ENCODE measurements around the gene C16orf96.

The C16orf96 gene

DNA sequence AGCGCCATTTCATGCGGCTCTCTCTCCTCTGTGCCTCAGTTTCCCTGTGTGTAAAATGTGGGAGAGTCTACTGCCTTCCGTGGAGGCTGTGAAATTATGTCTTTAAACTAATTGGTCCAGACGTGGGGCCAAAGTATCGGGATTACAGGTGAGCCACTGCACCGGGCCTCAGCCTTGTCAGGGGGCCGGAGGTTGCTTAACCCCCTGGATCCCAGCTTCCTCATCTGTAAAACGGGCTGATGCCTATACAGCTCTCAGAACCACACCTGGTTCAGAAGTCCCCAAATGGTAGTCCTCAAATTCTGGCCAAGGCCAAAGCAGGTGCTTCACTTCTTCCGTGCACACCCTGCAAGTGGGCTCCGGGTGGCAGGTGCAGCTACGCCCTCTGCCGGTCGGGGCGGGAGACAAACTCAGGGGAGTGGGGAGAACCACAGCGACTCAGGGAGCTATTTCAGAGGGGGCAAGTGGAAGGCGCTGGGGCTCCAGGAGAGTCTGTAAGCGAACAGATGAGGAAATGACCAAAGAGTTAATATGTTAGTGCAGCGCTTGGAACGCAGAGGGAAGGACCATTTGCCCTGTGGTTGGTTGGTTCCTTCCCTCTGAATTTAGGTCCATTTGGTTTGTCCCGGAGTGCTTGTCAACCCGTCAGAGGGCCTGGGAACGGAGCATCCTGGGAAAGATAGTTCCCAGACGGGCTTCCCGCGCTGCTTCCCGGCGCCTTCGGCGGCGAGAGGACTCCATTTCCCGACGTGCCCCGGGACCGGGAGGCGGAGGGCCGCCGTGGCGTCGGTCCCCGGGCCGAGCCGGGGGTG, 68.1 kb downstream of the C16orf96 start, which contains the start of gene MGRN1:
MGRN1 (plus strand) TSS at position 812 of the 812 bp plus-strand sequence. CDS start 135 bp downstream, outside the sequence.
- FAIRE-seq, result peak; percentile 64

DNA sequence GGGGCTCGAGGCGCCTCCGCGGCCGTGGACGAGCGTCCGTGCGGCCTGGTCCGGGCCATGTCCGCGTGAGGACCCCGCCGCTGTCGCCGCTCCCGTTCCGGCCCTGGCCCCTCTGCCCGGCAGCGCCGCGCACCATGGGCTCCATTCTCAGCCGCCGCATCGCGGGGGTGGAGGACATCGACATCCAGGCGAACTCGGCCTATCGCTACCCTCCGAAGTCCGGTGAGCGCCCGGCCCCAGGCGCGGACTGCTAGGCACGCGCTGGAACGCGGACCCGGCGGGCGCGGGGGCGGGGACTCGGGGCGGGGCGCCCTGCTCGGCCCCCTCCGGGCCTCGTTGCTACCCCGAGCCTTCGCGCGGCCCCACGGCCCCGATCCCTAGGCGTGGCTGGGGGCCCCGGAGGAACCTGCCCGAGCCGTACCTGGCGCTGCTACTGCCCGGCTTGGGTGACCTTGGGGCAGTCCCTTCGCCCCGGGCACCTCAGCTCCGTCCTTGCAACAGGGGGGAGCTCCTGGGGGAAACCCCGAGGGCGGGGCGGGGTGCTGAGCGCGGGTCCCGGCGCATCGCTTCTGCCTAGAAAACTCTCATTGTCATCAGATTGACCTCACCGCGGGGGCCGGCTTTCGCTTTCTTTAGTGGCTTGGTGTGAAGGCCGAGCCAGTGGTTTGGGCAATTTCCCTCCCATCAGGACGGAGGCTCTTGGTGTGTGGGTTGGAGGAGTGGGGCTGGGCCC, 68.9 kb downstream of the C16orf96 start:
- FAIRE-seq, result no peak

DNA sequence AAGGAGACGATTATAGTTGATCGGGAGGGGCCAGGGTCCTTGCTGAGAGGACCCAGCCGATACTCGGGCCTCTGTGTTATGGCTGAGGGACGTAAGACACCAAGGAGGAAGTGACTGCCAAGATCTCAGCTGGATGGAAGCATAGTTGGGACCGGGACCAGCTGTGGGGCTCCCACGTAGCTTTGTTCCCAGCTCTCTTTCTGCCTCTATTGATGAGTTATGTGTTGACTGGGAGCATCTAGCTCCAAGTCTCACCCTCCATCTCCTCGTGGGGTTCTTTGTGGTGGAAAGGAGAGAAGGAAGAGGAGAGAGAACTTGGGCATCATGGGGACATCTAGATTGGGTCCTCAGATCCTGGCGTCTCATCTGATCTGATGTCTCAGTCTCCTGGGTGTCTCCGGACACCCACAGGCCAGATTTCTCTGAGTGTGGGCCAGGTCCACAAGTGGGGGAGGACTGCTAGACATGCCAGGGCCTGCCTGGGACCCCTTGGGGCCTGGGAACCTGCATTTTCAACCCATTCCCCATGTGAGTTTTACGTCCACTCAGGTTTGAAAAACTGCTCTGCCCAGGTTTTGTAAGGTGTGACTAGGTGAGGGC, 69.5 kb downstream of the C16orf96 start:
- FAIRE-seq, result no peak

DNA sequence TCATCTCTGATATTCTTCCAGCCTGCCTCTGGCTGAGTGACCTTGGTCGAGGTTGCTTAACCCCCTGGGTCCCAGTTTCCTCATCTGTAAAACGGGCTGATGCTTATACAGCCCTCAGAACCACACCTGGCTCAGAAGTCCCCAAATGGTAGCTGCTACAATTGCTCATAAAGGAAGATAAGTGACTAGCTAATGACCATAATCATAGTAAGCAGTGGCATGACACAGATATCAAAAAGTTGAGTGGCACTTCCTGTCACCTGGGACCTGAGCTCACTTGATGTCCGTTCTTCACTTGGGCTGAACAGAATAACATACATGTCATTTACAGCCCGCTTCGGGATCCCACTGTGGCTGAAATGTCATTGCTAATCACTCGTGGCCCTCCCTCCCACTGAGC, 70.3 kb downstream of the C16orf96 start:
- FAIRE-seq, result no peak

DNA sequence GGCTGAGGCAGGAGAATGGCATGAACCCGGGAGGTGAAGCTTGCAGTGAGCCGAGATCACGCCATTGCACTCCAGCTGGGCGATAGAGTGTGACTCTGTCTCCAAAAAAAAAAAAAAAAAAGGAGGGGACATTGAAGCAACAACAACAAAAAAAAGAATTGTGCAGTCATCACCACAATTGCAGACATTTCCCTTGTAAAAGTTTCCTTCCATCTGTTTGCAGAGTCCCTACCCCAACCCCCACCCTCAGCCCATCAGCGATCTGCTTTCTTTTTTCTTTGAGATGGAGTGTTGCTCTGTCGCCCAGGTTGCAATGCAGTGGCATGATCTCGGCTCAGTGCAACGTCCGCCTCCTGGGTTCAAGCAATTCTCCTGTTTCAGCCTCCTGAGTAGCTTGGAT, 72.1 kb downstream of the C16orf96 start:
- FAIRE-seq, result no peak

DNA sequence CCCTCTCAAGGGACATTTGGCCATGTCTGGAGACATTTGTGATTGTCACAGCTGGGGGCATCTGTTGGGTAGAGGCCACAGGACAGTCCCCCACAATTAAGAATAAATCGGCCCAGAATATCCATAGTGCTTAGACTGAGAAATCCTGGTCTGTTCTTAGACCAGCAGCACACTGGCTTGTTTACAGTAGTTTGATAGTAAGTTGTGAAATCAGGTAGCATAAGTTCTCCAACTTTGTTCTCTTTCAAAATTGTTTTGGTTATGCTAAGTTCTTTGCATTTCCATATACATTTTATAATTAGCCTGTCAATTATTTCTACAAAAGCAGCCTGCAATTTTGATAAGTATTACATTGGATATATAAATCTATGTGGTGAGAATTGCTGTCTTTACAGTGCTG, 75.3 kb downstream of the C16orf96 start:
- no peak for FAIRE-seq

DNA sequence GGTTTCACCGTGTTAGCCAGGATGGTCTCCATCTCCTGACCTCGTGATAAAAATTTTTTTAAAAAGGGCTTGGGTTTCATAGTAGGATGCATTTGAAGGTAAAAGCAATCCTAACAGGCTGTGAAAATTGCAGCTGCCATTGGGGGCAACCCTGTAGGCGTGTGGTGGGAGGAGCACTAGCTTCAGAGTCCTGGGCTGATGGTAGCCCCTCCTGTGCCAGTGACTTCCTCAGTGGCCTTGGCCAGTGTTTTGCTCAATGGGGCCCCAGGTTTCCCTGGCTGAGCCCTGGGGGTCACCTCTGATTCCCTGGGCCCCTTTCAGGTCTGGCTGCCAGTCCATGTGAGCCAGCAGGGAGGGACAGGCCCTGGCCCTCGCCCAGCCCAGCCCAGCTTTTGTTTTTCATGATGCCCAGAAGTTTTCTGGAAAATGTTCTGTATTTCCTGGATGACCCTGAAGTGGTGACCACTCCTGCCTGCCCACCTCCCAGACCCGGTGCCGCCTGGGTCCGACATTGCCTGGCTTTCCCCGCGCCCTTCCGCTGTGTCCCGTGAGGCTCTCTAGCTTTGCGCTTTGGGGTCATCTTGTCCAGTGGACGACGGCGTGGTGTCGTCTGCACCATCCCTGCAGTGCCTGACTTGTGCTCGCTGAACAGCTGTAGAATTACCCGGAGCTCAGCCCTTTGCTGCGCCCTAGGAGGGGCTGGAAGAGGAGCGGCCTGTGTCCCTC, 77.9 kb downstream of the C16orf96 start:
- FAIRE-seq, result no peak

DNA sequence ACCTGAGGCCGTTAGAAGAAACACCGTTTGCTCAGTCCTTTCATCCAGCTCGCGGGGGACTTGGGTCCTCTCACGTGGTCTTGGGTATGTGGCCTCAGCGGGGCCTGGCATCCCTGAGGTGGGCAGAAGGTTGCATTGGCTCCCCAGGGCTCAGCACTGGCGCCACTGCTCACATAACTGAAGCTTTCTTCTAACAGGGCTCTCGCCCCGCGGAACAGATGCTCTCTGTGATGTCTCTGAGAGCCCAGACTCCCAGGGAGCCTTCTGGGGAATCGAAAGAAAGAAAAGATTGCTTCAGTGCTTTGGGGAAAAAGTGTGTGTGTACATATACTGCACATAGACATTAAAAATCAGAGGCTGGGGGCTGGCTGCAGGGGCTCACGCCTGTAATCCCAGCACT, 78.6 kb downstream of the C16orf96 start:
- no peak for FAIRE-seq

DNA sequence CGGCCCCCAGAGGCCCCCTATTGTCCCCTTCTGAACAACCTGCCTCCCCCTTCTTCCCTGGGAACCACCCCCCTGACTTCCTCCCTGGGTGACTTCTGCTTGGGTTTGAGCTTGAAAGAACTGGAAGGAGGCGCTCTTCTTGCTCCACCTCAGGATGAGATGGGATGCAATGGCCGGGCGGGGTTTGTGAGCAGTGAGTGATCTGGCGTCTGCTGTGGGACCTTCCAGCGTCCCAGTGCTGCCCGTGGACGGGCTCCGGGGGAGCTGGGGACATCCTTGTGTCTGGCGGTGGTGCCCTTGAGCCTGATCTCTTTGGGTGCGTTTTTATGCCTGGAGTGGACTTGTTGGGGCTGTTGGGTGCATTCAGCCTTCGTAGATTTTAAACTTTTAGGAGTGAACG, 80.1 kb downstream of the C16orf96 start:
- no peak for FAIRE-seq

DNA sequence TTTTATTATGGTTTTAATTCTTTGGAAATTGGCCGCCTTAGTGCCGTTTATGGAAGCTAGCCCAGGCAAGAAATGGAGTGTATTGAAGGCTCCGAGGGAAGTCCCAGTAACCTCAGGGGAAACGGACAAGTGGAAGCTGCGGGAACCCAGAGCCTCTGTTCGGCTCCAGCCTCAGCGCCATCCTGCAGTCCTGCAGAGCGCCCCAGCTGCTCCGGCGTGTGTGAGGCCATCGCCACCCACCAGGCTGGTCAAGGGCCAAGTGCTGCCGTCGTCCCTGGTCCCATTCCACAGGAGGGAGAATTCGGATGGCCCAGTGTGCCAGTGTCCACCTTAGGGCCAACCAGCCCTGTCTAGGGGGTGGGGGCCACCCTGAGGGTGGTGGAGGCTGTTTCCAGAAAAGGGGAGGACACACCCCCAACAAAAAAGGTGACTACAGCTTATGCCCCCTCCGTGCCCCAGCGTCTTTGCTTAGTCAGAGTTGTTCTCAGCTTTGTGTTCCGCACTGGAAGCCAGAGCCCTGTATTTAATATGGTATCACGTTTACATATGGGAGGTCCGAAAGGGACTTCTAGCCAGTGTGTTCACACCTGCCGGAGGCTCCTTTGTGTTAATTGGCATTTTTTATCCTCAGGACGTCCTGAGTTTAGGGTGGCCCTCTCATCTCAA, 81.5 kb downstream of the C16orf96 start:
- FAIRE-seq, result no peak

DNA sequence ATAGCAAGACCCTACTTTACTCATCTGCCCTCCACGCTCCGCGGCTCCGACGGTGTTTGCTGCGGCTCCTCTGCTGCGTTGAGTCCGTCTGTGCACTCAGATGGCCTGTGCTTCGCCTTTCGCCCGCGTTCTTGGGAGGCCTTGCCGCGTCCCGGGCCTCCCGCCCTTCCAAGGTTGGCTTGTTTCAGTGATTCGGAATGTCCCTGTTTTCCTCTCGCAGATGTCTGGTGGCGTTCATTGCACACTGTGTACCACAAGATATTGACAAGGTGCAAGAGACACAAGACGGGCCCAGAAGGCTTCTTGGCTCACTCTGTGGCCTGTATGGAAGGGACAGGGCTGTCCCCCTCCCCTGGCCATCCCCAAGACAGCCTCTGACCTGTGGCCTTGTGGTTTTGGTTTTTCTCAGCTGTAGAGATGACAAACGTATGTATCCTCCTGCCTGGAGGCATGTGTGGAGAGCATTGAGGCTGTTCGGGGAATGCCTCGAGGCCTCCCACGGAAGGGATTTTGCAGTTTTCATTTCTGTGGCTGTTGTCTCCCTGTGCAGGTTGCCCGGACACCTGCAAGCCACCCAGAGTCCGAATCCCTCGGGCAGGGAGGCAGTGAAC, 83.9 kb downstream of the C16orf96 start:
- FAIRE-seq, result no peak

DNA sequence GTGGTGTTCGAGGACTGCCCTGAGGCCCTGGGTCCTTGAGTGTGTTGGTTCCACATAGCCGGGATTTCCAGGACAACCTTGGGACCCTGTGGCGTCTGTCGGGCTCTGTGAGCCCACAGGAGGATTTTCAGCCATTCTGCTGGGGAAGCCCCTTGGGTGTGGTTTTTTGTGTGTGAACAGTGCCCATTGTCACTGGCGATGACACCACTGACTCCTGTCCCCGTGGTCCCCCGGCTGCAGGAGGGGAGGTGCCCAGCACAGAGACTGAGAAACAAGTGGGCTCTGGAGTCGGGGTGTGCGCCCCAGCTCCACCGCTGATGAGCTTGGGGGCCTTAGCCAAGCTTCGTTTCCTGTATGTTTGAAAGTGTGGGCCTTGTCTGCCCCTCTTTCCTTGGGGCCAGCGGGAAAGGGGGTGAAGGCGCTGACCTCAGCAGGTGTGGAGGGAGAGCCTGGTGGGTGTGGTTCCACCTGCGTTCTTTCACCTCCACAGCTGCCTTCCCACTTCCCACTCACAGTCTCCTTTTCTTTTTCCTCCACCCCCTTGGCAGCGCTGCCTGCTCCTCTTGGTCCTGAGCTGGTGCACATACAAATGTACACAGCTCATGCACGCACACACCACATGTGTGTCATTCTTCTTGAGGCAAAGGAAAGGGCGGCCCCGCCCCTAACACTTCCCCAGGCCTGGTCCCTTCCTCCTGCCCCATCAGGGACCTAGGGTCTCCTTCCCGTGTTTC, 84.6 kb downstream of the C16orf96 start:
- FAIRE-seq, result no peak

DNA sequence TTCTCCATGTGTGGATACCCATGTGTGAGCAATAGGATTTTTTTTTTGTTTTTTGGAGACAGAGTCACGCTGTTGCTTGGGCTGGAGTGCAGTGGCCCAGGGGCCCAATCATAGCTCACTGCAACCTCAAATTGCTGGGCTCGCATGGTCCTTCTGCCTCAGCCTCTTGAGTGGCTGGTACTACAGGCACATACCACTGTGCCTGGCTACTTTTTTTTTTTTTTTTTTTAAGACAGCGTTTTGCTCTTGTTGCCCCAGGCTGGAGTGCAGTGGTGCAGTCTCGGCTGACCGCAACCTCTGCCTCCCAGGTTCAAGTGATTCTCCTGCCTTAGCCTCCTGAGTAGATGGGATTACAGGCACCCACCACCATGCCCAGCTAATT, 85.2 kb downstream of the C16orf96 start:
- FAIRE-seq, result no peak

DNA sequence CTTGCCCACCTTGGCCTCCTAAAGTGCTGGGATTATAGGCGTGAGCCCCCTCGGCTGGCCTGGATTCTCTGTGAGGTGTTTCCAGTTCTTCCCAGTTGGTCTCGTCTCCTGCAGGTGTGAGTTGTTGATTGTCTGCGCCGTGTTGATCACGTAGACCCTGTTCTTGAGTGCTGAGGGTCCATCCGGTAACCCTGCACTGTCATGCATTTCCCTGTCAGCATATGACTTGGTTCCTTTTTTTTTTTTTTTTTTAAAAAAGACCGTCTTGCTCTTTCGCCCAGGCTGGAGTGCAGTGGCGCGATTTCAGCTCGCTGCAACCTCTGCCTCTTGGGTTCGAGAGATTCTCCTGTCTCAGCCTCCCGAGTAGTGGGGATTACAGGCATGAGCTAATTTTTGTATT, 85.8 kb downstream of the C16orf96 start:
- no peak for FAIRE-seq

DNA sequence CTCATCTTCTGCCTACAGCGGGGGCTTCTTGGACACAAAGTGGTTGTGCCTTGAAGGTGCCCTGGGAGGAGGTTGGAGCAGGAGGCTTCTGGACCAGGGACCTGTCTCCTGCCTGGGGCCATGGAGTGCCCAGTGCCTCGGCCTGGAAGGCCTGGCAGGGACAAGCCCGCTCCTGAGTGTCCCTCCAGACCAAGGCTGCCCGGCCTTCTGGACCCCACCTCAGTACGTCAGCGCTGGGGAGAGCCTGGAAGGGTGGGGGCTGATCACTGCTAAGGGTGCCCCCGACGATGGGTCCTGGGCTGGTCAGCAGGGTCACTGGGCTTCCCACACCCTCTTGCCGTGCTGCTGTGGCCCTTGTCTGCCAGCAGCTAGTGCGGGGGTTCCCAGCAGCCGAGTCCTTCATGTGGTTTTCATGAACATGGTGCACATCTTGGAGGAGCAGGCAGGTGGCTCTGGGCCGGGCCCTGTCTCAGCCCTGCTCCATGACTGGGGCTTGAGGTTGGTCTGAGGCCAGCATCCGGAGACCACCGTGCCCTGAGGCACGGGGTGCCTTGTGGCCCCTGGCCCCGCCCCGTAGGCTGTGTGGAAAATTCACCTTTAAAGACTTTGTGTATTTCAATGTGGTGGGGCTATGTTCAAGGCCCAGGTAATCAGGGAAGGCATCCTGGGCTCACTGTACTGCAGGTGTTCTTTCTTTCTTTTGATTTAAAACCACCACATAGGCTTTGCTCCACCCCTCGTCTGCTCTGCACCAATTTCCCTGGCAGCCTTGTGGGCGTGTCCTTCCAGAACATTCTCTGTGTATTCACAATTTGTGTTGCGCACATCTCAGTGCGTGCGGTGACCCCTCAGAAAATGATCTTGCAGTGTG, 90.9 kb downstream of the C16orf96 start:
- no peak for FAIRE-seq

DNA sequence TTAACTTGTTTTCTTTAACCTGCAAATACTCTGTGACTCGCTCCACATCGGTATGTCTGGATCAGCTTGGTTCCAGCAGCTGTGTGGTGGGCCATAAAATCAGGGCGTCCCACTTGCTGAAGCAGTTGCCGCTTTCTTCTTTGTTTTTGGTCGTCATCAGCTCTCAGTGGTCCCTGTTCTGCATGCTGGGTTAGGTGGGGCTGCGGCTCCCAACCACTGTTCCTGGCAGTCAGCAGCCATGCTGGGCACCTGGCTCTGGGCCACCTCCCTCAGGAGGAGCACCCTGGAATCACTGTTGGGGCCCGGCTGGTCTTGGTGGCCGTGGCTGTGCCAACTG, 91.5 kb downstream of the C16orf96 start:
- no peak for FAIRE-seq

DNA sequence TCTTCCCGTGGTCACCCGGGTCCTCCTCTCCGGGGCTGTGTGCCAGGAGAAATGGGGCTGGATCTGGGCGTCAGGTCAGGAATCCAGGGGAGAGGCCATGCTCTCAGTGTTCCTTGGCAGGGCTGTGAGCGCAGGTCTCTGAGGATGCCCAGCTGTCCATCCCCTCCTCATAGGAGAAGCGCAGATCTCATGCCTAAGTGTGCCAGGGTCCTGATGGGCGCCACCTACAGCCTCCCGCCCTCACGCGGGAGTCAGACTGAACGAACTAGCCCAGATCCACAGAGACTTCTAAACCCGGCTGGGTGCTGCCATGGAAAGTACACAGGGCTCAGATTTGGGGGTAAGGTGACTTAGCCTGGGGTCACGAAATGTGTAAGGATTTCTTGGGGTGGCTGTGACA, 92.8 kb downstream of the C16orf96 start:
- no peak for FAIRE-seq

DNA sequence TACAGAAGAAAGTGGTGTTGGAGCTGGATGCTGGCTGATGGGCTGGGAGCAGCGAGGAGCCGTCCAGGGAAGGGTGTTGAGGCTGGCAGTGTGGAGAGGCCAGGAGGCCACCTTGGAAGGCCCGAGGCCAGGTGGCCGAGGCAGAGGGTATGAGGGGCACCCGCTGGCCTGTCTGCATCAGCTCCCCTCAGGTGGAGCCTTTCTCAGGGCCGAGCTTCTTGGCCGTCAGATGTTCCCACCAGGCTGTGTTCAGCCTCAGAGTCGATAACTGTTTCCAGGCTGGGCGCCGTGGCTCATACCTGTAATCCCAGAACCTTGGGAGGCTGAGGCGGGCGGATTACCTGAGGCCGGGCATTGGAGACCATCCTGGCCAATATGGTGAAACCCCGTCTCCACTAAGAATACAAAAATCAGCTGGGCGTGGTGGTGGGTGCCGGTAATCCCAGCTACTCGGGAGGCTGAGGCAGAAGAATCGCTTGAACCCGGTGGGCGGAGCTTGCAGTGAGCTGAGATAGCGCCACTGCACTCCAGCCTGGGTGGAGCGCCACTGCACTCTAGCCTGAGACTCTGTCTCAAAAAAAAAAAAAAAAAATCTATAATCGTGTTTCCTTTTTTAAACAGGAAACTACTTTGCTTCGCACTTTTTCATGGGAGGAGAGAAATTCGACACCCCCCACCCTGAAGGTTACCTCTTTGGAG, 93.8 kb downstream of the C16orf96 start:
- no peak for FAIRE-seq
